Left ventricle myocardium inferior (tissue), 1 donor: Measurements from ENCODE around the gene KCMF1. TPM values are rescaled to one million over a fixed set of nuclear protein-coding genes. Genes with fewer than 3 reads are reported as not detected.
"Not testable (repeated sequence)": the region's sequence is repeated elsewhere in the genome, so short reads cannot be mapped to it uniquely, and the experiment has no call there.

Experiments
- DNase-seq: peaks from one replicate; pipeline ENCODE4 v3.0.0-alpha.2; 2020
- H3K27ac ChIP-seq: fragments of 200-600 bp; replicated peaks from 2 replicates; pipeline ENCODE4 v1.8.0; 2021
- H3K27me3 ChIP-seq: fragments of 200-600 bp; 2 replicates; pipeline ENCODE4 v1.8.0; 2021; ENCODE audit warnings: low read depth
- H3K36me3 ChIP-seq: fragments of 200-600 bp; 2 replicates; pipeline ENCODE4 v1.8.0; 2021
- H3K4me1 ChIP-seq: fragments of 200-600 bp; 2 replicates; pipeline ENCODE4 v1.8.0; 2021
- H3K4me3 ChIP-seq: fragments of 200-600 bp; 2 replicates; pipeline ENCODE4 v1.8.0; 2021; ENCODE audit warnings: mild to moderate bottlenecking, moderate library complexity
- H3K9me3 ChIP-seq: fragments of 200-600 bp; replicated peaks from 2 replicates; pipeline ENCODE4 v1.8.0; 2021
- intact Hi-C: fragments of 100-400 bp; cut with micrococcal nuclease; formaldehyde crosslinking; loops from one replicate; pipeline ENCODE4 v1.11.0; 2022
- total RNA-seq: library from RNA; stranded (reverse); fragmentation: NEBNext Ultra II Directional; extraction: Animal tissue kit (Norgen Biotek cat#: 25700); gene quantifications from one replicate; pipeline ENCODE4 v1.2.1, GENCODE V29; 2021
- TF ChIP-seq, protein P1 (sequence below): fragments of 200-600 bp; IDR thresholded peaks from 2 replicates; pipeline ENCODE4 v1.8.0; 2021; ENCODE audit warnings: antibody characterized with exemption, mild to moderate bottlenecking, borderline replicate concordance
- donor health status: DM: no; HTN: yes; CAD: no; lungs with severe emphysema.

Gene KCMF1
- total RNA-seq, 1 donor from 2014 or later, result 90.2 TPM

DNA sequence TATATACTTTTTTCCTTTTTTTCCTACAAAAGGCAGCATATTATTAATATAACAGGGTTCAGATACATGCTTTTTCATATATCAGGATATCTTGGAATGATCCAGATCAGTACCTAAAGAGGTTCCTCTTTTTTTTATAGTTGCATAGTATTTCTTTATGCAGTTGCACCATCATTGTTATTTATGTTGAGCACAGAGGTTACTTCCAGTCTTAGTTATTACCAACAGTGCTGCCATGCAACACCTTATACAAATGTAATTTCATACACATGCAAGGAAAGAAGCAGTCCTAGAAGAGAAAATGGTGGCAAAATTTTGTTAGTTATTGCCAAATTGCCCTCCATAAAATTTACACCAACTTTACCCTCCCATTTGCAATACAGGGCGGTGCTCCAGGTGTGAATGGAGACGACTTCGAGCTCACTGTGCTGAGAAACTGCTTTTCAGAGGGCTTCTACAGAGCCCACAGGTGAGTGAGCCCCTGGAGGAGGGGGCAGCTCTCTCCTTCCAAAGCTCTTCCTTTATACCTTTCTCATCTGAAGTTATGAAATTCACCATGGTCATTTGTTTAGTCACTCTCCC lies 30.0 kb upstream of the KCMF1 start:
- Histone ChIP-seq H3K4me3 (no peak overlapping the region), H3K4me1 (no peaks in the 10 kb centered on the region), H3K27me3 (no peaks in the 10 kb centered on the region), H3K9me3 (no peaks in the 10 kb centered on the region), H3K27ac (no peak overlapping the region), H3K36me3 (no peaks in the 10 kb centered on the region)
- TF ChIP-seq, protein P1, sequence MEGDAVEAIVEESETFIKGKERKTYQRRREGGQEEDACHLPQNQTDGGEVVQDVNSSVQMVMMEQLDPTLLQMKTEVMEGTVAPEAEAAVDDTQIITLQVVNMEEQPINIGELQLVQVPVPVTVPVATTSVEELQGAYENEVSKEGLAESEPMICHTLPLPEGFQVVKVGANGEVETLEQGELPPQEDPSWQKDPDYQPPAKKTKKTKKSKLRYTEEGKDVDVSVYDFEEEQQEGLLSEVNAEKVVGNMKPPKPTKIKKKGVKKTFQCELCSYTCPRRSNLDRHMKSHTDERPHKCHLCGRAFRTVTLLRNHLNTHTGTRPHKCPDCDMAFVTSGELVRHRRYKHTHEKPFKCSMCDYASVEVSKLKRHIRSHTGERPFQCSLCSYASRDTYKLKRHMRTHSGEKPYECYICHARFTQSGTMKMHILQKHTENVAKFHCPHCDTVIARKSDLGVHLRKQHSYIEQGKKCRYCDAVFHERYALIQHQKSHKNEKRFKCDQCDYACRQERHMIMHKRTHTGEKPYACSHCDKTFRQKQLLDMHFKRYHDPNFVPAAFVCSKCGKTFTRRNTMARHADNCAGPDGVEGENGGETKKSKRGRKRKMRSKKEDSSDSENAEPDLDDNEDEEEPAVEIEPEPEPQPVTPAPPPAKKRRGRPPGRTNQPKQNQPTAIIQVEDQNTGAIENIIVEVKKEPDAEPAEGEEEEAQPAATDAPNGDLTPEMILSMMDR, result no peak
- DNase-seq, result no peak
- intact Hi-C loops, result no loop called here

GRCh38 chr2:84942166-84942565 lies 28.8 kb upstream of the KCMF1 start:
- TF ChIP-seq, protein P1, result no peak
- no peak for DNase-seq
- H3K27ac ChIP-seq, result no peak overlapping the region
- no peaks in the 10 kb centered on the region for H3K27me3 ChIP-seq
- H3K4me3 ChIP-seq, result no peak overlapping the region
- no peaks in the 10 kb centered on the region for H3K9me3 ChIP-seq
- intact Hi-C loops, result no loop called here
- H3K4me1 ChIP-seq, result no peaks in the 10 kb centered on the region
- no peaks in the 10 kb centered on the region for H3K36me3 ChIP-seq

- no peaks in the 10 kb centered on the region for H3K36me3 ChIP-seq
- H3K4me1 ChIP-seq, result no peaks in the 10 kb centered on the region
- no peak for DNase-seq
- intact Hi-C loops, result no loop called here
- no peak overlapping the region for H3K27ac ChIP-seq
- no peaks in the 10 kb centered on the region for H3K9me3 ChIP-seq
- H3K4me3 ChIP-seq, result no peak overlapping the region
- H3K27me3 ChIP-seq, result no peaks in the 10 kb centered on the region
- TF ChIP-seq, protein P1, result no peak
These were observed 28.0 kb upstream of the KCMF1 start for GRCh38 chr2:84942964-84943421.

GRCh38 chr2:84944295-84944909 lies 26.6 kb upstream of the KCMF1 start:
- Histone ChIP-seq H3K36me3 (no peaks in the 10 kb centered on the region), H3K4me3 (no peak overlapping the region), H3K4me1 (no peaks in the 10 kb centered on the region), H3K27ac (no peak overlapping the region), H3K9me3 (no peaks in the 10 kb centered on the region), H3K27me3 (no peaks in the 10 kb centered on the region)
- DNase-seq, result no peak
- TF ChIP-seq, protein P1, result no peak
- intact Hi-C loops, result no loop called here

GRCh38 chr2:84945838-84946203 lies 25.1 kb upstream of the KCMF1 start:
- H3K9me3 ChIP-seq, H3K27ac ChIP-seq, H3K27me3 ChIP-seq, DNase-seq, intact Hi-C loops, H3K4me1 ChIP-seq, H3K36me3 ChIP-seq, H3K4me3 ChIP-seq: not testable (repeated sequence)

DNA sequence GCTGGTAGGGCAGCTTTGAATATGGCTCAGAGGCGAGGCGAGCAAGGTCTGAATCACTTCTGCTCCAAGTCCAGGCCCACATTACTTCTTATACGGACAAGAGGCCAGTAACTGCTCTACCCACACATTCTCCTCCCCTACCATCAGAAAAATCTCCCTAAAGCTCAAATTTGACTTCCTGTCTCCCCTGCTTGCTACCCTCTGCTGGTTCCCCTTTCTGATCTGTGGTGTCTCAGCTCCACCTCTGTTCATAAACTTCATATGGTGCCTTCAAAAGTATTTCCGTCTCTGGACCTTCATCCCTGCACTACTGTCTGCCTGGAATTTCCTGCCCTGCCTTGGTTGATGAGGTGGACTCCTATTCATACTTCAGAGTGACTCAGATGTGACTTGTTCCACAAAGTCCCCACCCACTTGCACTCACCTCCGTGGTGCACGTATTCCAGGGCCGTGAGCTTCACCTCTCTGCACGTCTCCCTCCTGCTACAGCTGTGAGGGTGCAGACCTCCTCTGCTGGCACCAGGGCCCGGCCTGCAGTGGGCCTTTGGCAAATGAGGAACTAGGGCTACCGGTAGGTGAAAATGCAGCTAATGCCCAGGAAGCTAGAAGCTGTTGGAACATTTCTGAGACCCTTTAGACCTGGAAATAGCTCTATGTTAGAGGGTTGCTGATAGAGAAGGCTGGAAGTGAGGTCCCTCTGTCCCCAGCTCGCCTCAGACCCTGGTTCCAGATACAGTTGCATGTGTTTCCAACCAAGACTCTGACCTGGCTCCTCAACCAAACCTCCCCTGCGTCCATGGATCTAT lies 24.6 kb upstream of the KCMF1 start:
- Histone ChIP-seq H3K4me1 (no peaks in the 10 kb centered on the region), H3K9me3 (no peaks in the 10 kb centered on the region), H3K27me3 (no peaks in the 10 kb centered on the region), H3K36me3 (no peaks in the 10 kb centered on the region), H3K27ac (no peak overlapping the region), H3K4me3 (no peak overlapping the region)
- intact Hi-C loops, result no loop called here
- TF ChIP-seq, protein P1, result no peak
- no peak for DNase-seq
